HG03432 (cell line): ENCODE data around the gene KCNK4.
"Not testable (repeated sequence)": the region's sequence is repeated elsewhere in the genome, so short reads cannot be mapped to it uniquely, and the experiment has no call there.

Experiments used
- ATAC-seq: cut with Tn5 transposase; IDR thresholded peaks from one replicate; pipeline ENCODE4 v1.9.1; 2021; ENCODE audit warnings: mild to moderate bottlenecking, moderate library complexity; ENCODE audit not compliant: unreplicated experiment

The KCNK4 gene

DNA sequence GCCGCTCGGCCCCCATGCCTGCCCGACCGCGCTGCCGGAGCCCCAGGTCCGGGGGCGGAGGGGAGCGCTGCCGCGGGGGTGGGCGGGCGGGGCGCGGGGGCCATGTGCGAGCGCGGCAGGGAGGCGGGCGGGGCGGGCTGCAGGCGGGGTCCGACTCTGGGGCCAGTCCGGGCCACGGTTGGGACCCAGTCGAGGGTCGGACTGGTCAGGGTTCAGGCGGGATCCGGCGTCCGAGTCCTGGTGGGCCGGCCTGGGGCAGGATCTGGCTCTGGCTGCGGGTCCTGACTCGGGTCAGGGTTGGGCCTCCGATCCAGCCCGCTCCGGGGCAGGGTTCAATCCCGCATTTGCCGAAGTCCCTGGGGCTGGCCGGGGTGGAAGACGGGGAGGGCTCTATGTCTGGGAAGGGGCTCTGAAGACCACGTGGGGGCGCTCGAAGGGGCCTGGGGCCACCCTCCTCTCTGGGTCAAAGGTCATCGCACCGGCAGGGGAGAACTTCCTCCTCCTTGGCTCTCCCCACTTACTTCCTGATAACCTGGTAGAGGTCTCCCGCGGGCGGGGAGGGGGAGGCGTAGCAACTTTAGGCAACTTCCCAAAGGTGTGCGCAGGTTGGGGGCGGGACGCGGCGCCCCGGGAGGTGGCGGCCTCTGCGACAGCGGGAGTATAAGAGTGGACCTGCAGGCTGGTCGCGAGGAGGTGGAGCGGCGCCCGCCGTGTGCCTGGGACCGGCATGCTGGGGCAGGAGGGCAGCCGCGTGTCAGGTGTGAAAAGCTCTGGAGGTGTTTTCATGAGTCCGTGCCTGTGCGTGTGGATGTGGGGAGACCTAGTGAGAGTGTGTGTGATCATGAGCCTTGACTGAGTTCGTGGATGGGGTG is 14.8 kb downstream of the KCNK4 start:
- peak; percentile 24 for ATAC-seq

DNA sequence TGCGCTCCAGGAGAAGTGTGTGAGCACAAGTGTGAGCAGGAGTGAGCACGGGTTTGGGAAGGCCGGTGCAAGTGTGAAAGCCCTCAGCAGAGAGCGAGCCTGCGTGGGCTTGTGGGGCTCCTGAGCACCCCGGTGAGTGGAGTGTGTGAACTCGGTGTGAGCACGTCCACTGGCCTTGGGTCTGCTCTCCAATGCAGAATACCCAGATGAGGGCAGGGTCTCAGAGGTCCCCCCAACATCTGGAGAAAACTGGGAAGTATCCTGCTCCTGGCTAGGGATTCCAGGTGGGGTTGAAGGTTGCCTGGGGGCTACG is 15.4 kb downstream of the KCNK4 start:
- no peak for ATAC-seq

DNA sequence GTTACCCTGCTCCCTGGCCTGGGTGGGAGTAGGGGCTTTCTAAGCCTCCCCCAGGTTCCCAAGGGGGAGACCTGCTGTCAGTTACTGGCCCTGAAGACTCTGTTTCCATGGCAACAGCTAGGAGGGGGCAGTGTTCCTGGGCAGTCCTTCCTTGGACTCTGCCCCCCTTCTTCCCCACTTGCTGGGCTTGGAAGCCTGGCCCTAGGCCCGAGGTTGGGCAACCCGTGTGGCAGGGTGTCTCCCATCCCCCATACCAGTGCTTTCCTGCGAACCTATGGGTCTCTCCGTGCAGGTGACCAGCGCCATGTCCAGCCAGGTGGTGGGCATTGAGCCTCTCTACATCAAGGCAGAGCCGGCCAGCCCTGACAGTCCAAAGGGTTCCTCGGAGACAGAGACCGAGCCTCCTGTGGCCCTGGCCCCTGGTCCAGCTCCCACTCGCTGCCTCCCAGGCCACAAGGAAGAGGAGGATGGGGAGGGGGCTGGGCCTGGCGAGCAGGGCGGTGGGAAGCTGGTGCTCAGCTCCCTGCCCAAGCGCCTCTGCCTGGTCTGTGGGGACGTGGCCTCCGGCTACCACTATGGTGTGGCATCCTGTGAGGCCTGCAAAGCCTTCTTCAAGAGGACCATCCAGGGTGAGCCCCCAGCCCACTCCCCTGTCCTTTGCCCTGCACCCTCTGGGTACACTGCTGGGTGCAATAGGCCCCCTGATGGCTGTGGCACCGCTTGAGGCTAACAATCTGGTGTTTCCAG is 15.9 kb downstream of the KCNK4 start:
- no peak for ATAC-seq

DNA sequence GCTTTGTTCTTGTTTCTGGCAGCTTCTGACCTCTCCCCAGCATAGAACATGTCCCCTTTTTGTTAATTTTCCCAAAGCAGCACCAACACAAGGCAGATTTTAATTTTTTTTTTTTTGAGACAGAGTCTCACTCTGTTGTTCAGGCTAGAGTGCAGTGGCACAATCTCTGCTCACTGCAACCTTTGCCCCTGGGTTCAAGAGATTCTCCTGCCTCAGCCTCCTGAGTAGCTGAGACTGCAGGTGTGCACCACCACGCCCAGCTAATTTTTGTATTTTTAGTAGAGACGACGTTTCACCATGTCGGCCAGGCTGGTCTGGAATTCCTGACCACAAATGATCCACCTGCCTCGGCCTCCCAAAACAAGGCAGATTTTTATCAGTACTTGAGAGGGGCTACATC is 16.7 kb downstream of the KCNK4 start:
- not testable (repeated sequence) for ATAC-seq

DNA sequence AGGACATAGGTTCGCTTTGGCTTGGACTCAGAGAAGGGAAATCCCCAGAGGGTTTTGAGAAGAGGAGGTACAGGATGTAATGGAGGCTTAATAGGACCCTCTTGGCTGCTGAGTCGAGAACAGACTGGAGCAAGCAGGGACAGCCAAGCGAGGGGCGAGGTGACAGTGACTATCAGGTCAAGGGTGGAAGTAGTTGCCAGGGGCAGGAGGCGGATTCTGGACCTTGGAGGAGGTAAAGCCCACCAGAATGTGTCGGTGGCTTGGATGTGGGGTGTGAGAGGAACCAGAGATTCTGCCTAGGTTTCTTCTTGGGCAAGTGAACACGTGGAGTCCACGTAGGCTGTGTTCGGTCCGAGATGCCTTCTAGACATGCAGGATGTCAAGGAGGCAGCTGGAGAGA is 21.8 kb downstream of the KCNK4 start:
- ATAC-seq = no peak

DNA sequence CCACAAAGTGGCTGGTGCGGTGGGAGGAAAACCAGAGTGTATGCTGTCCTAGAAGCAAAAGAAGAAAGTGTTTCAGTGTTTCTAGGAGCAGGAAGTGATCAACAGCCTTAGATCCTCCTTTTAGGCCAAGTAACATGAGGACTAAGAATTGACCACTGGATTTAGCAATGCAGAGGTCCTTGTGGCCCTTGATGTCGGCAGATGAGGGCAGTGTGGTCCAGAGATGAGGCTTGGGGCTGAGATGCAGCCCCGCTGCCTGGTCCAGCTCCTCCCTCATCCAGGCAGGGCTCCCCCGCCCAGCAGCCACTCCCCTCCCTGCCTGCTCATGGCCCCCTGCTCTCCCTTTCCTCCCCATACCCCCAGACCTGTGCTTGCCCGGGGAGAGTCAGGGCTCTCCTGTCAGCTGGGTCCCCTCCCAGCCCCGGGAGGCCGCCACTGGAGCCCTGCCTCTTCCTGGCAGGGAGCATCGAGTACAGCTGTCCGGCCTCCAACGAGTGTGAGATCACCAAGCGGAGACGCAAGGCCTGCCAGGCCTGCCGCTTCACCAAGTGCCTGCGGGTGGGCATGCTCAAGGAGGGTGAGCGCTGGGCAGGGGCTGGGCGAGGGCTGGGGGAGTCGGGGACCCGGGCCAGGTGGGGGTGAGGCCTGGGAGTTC is 22.5 kb downstream of the KCNK4 start:
- no peak for ATAC-seq

DNA sequence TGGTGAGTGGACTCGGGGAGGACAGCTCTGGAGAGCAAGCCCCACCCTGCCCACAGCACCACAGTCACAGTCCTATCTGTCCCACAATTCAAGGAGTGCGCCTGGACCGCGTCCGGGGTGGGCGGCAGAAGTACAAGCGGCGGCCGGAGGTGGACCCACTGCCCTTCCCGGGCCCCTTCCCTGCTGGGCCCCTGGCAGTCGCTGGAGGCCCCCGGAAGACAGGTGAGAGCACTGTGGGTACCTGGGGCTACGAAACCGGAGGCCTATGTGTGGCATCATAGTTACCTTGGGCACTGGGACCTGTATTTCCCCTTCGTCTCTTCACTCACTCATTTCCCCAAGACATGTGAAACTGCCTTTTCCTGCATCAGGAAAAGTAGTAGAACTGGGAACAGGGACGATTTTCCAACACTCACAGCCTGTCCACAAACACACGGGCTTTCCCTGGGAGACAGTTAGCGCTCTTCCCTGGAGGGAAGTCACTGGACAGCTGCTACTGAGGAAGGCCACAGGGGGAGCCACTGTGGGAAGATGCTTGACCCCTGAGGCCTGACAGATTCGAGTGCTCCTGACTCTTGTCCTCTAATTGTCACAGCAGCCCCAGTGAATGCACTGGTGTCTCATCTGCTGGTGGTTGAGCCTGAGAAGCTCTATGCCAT is 23.2 kb downstream of the KCNK4 start:
- no peak for ATAC-seq

DNA sequence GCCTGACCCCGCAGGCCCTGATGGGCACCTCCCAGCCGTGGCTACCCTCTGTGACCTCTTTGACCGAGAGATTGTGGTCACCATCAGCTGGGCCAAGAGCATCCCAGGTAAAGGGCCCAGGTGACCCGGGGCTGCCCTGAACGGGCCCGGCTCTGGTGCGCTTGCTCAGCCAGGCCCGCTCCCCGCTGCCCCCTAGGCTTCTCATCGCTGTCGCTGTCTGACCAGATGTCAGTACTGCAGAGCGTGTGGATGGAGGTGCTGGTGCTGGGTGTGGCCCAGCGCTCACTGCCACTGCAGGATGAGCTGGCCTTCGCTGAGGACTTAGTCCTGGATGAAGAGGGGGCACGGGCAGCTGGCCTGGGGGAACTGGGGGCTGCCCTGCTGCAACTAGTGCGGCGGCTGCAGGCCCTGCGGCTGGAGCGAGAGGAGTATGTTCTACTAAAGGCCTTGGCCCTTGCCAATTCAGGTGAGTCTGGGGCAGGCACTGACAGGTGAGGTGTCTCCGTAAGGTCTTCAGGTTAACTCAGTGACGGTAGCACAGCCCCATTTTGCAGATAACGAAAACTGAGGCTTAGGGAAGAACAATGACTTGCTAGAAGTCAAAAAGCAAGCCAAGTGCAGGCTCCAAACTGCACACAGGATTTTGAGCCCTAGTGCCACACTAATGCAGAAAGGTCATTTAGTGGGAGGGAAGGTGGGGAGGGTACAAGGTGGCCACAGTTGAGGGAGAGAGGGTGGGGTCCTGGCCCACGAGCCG is 23.9 kb downstream of the KCNK4 start:
- no peak for ATAC-seq

DNA sequence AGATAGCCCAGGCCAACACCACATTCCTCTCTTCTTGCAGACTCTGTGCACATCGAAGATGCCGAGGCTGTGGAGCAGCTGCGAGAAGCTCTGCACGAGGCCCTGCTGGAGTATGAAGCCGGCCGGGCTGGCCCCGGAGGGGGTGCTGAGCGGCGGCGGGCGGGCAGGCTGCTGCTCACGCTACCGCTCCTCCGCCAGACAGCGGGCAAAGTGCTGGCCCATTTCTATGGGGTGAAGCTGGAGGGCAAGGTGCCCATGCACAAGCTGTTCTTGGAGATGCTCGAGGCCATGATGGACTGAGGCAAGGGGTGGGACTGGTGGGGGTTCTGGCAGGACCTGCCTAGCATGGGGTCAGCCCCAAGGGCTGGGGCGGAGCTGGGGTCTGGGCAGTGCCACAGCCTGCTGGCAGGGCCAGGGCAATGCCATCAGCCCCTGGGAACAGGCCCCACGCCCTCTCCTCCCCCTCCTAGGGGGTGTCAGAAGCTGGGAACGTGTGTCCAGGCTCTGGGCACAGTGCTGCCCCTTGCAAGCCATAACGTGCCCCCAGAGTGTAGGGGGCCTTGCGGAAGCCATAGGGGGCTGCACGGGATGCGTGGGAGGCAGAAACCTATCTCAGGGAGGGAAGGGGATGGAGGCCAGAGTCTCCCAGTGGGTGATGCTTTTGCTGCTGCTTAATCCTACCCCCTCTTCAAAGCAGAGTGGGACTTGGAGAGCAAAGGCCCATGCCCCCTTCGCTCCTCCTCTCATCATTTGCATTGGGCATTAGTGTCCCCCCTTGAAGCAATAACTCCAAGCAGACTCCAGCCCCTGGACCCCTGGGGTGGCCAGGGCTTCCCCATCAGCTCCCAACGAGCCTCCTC is 24.8 kb downstream of the KCNK4 start:
- not testable (repeated sequence) for ATAC-seq

DNA sequence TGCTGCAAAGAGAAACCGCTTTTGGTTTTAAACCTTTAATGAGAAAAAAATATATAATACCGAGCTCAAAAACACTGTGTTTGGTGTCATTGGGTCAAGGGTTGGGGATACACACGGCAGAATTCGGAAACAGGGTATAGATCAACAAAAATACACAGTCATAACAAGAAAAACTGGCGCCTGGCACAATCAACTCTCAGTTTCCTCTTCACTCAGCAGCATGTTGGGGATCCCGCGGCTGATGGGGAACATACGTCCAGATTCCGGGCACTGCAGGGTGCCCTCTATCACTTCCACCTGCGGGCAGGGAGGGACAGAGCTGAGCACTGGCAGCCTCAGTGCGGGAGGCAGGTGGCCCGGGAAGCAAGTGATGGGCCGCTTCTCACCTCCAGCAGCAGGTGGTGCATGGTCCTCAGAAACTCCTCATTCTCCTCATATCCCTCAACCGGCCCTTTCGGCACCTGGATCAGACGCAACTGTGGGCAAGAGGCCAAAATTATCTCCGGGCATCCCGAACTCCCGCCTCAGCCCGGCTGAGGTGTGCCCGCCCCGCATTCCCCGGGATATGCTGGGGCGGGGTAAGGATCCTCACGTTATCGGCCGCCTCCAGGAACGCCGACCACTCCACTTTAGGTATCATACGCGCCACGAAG is 25.7 kb downstream of the KCNK4 start:
- peak; percentile 5 for ATAC-seq

DNA sequence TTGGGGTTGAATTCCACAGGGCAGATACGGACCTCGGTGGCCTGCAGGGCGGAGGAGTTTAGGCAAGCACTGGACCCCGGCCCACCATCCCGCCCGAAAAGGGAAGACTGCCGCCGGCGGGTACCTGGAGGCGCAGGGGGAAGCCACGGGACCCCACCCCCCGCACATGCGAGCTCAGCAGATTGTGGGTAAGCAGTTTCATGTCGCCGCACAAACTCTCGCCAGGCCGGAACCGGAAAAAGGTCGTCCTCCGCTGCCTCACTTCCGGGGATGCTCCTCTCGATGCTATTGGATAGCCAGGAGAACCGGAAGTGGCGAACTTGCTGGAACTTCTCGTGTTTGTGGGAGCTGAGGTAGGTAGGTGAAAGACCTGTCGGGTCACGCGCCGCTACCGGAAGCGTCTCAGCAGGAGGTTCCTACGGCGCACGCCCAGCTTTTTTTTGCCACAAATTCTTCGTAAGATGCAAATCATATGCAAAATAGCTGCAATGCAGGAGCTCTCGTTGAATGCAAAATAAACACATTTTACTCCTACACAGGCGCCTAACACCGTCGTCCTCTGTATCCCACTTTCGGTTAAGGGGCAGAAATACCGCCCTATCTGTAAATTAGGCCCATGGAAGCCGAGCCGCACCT is 26.3 kb downstream of the KCNK4 start, which contains the start of gene TRMT112:
TRMT112 (minus strand) TSS at position 235 of the 636 bp plus-strand sequence; CDS start at position 202, 33 bp downstream.
- peak; percentile 52 for ATAC-seq

DNA sequence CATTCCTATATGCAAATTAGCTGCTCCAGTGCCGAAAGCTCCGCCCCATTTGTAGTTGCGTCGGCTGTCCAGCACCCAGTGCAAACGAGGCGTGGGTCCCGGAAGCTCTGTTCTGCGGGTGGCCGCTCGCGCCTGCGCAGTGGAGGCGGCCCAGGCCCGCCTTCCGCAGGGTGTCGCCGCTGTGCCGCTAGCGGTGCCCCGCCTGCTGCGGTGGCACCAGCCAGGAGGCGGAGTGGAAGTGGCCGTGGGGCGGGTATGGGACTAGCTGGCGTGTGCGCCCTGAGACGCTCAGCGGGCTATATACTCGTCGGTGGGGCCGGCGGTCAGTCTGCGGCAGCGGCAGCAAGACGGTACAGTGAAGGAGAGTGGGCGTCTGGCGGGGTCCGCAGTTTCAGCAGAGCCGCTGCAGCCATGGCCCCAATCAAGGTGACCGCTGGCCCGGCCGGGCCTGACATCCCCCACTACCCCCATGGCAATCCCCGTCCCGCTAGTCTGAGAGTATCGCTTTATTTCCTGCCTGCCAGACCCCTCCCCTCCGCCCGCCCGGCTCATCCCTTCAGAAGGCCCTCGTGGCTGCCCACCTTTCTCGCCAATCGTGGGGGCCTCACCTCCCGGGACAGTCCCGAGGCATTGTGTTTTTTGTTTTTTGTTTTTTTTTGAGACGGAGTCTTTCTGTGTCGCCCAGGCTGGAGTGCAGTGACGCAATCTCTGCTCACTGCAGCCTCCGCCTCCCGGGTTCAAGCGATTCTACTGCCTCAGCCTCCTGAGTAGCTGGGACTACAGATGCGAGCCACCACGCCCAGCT is 27.1 kb downstream of the KCNK4 start, which contains the start of gene PRDX5:
PRDX5 (plus strand) TSS at position 161 of the 805 bp plus-strand sequence; CDS start at position 256, 95 bp downstream.
- peak; percentile 70 for ATAC-seq

DNA sequence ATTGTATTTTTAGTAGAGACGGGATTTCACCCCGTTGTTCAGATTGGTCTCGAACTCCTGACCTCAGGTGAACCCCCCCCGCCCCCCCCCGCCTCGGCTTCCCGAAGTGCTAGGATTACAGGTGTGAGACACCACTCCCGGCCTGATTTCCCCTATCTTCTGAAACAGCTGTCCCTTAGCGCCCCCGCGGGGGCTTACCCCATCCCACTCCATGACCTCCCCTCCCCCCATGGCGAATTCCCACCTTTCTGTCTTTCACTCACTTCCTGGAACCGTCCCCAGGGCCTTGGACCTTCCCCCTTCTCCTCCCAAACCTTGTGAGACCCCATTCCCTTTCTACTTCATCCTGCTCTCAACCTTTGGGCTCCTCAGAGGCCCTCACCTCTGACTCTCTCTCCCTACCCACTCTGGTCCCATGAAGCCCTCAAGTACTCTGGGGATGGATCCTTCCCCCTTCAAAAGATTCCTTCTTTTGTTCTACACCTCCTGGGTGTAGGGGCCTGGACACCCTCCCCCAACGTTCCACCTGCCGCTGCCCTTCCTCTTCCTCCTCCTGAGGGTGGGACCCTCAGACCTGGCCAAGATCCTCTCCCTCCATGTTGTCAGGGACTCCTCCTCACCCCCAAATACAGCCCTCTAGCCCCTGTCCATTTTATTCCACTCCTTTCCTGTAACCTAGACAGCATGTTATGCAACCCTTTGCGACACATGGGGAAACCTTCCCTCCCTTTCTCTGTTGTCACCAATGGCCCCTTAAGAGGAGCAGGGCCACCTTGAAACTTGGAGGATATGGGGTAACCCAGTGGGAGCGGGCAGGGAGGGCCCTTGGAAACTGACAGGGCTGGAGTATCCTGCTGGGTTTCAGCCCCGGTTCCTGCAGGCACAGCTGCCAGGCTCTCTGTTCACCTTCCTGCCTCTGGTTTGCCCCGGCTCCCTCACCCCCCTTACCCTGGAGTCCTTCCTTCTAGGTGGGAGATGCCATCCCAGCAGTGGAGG is 28.0 kb downstream of the KCNK4 start:
- ATAC-seq = no peak

DNA sequence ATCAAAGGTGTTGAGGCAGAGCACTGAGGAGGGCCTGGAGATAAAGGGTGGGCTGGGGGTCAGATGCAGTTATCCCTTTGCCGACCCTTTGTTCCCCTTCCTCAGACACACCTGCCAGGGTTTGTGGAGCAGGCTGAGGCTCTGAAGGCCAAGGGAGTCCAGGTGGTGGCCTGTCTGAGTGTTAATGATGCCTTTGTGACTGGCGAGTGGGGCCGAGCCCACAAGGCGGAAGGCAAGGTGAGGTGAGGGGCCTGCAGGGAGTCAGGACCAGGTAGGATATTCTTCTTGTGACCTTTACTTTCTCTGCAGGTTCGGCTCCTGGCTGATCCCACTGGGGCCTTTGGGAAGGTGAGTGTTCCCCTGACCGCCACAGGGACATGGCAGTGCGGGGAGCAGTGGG is 29.5 kb downstream of the KCNK4 start:
- ATAC-seq = no peak

DNA sequence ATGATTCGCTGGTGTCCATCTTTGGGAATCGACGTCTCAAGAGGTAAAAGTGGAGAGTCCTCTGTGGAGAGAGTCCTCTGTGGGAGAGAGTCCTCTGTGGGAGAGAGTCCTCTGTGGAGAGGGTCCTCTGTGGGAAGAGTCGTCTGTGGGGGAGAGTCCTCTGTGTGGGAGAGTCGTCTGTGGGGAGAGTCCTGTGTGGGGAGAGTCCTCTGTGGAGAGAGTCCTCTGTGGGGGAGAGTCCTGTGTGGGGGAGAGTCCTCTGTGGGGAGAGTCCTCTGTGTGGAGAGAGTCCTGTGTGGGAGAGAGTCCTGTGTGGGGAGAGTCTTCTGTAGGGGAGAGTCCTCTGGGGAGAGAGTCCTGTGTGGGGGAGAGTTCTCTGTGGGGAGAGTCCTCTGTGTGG is 29.9 kb downstream of the KCNK4 start:
- no peak for ATAC-seq

DNA sequence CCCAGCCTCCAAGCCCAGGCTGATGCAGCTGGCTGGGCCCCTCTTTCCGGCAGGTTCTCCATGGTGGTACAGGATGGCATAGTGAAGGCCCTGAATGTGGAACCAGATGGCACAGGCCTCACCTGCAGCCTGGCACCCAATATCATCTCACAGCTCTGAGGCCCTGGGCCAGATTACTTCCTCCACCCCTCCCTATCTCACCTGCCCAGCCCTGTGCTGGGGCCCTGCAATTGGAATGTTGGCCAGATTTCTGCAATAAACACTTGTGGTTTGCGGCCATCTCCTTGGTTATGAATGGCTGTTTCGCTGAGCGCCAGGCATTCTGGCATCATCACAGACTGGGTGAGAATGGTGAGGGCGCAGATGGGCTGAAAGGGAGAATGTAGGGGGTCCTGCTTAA is 30.4 kb downstream of the KCNK4 start:
- no peak for ATAC-seq
